HepG2 (cell line): Measurements from ENCODE around the gene JSRP1. TPM values are rescaled to one million over a fixed set of nuclear protein-coding genes. Genes with fewer than 3 reads are reported as not detected.
A peak's percentile ranks its signal among the peaks of the same experiment; 100 is the strongest.

Source experiments
- ARNT2 ChIP-seq: sonication (generic); formaldehyde crosslinking; IDR thresholded peaks from 2 replicates; pipeline ENCODE4 v1.8.0; 2022; ENCODE audit warnings: mild to moderate bottlenecking, low read depth, missing genetic modification reagents, moderate library complexity
- CEBPZ ChIP-seq: IDR thresholded peaks from 2 replicates; pipeline ENCODE4 v1.6.1; 2012; ENCODE audit warnings: low read length, improper control_type of control experiment
- FOXA3 ChIP-seq: IDR thresholded peaks from 2 replicates; pipeline ENCODE4 v1.6.1; 2016; ENCODE audit warnings: missing genetic modification reagents, missing compliant biosample characterization
- HDAC2 ChIP-seq: sonication (generic); formaldehyde crosslinking; IDR thresholded peaks from 2 replicates; pipeline ENCODE4 v1.4.0; 2020; ENCODE audit warnings: missing genetic modification reagents
- PATZ1 ChIP-seq: sonication (generic); formaldehyde crosslinking; IDR thresholded peaks from 2 replicates; pipeline ENCODE4 v1.4.0; 2020; ENCODE audit warnings: missing genetic modification reagents
- PAXIP1 ChIP-seq: sonication (generic); formaldehyde crosslinking; conservative IDR thresholded peaks from 2 replicates; pipeline ENCODE4 v1.4.0; 2020; ENCODE audit warnings: mild to moderate bottlenecking, missing genetic modification reagents, moderate library complexity
- PHF8 ChIP-seq: sonication (generic); formaldehyde crosslinking; IDR thresholded peaks from 2 replicates; pipeline ENCODE4 v1.5.0; 2020; ENCODE audit warnings: missing genetic modification reagents
- PITX1 ChIP-seq: sonication (generic); formaldehyde crosslinking; IDR thresholded peaks from 2 replicates; pipeline ENCODE4 v1.5.1; 2020; ENCODE audit warnings: mild to moderate bottlenecking, missing genetic modification reagents
- POLR2AphosphoS5 ChIP-seq: IDR thresholded peaks from 2 replicates; pipeline ENCODE4 v1.6.1; 2012; ENCODE audit warnings: low read depth, low read length
- ZFP36L1 ChIP-seq: sonication (generic); formaldehyde crosslinking; IDR thresholded peaks from 2 replicates; pipeline ENCODE4 v1.8.0; 2022; ENCODE audit warnings: mild to moderate bottlenecking, missing genetic modification reagents, moderate library complexity
- ZNF235 ChIP-seq: sonication (generic); formaldehyde crosslinking; IDR thresholded peaks from 2 replicates; pipeline ENCODE4 v1.8.1; 2023; ENCODE audit warnings: mild to moderate bottlenecking, missing genetic modification reagents, borderline replicate concordance
- ZNF264 ChIP-seq: sonication (generic); formaldehyde crosslinking; IDR thresholded peaks from 2 replicates; pipeline ENCODE4 v1.4.0; 2020; ENCODE audit warnings: missing genetic modification reagents
- ZNF749 ChIP-seq: sonication (generic); formaldehyde crosslinking; IDR thresholded peaks from 2 replicates; pipeline ENCODE4 v1.8.0; 2022; ENCODE audit warnings: mild to moderate bottlenecking, missing genetic modification reagents, moderate library complexity, borderline replicate concordance
- ZSCAN31 ChIP-seq: sonication (generic); formaldehyde crosslinking; IDR thresholded peaks from 2 replicates; pipeline ENCODE4 v1.5.0; 2020; ENCODE audit warnings: low read depth, mild to moderate bottlenecking, missing genetic modification reagents
- polyA plus RNA-seq, 8 experiments: library from polyadenylated mRNA; depleted of rRNA in 3 of 8; stranded (reverse) in 7 of 8; unstranded in 1 of 8; fragments of >200 nt; fragmentation: Illumina TruSeq in 4 of 8; extraction: Trizol in 4 of 8; gene quantifications; 2 replicates each; pipeline versions ENCODE4 v1.2.1 to v1.2.3, GENCODE V29; 2011 to 2016; ENCODE audit warnings: low read depth in 4 of 8, missing spikeins in 1 of 8, mixed read lengths in 1 of 8; ENCODE audit not compliant: insufficient read depth in 1 of 8
- total RNA-seq, 5 experiments: library from RNA; depleted of rRNA; stranded (reverse); fragments of >200 nt; fragmentation: Illumina TruSeq; extraction: Trizol; gene quantifications; 2 replicates each; pipeline ENCODE4 v1.2.3, GENCODE V29; 2016; ENCODE audit warnings: low read depth in 1 of 5

Gene JSRP1
- total and polyA plus RNA-seq, 2 of the 13 experiments (the other 11 are each of a cell fraction or from before 2014, with no cell fraction given), result 0.16 to 0.38 TPM

- TF ChIP-seq ZNF264 (CRISPR knock-in tag) (0 out of 2 replicates have a peak, but pooled peaks have one; percentile 63), PAXIP1 (peak; percentile 31), PATZ1 (CRISPR knock-in tag) (peak; percentile 59), PHF8 (peak; percentile 52), POLR2AphosphoS5 (peak; percentile 60; the same call in 1 of the 2 replicates), ZSCAN31 (CRISPR knock-in tag) (peak; percentile 85), ZFP36L1 (CRISPR knock-in tag) (peak; percentile 67; the same call in 1 of the 2 replicates), ZNF749 (CRISPR knock-in tag) (peak; percentile 82; the same call in 1 of the 2 replicates), PITX1 (CRISPR knock-in tag) (0 out of 2 replicates have a peak, but pooled peaks have one; percentile 11), HDAC2 (CRISPR knock-in tag) (0 out of 2 replicates have a peak, but pooled peaks have one; percentile 22), FOXA3 (CRISPR knock-in tag) (peak; percentile 49), CEBPZ (no peak), ZNF235 (CRISPR knock-in tag) (0 out of 2 replicates have a peak, but pooled peaks have one; percentile 73), ARNT2 (peak; percentile 81)
These were observed 17.4 kb upstream of the JSRP1 start (continued) for GRCh38 chr19:2273356-2274184.
